SHP77 (cell line): ENCODE results near the gene GNAQ.
"Not testable (repeated sequence)": the region's sequence is repeated elsewhere in the genome, so short reads cannot be mapped to it uniquely, and the experiment has no call there.

Experiments used
- DNase-seq, 2 experiments: peaks; one replicate each; lab custom pipeline; 2025; lab: John Stamatoyannopoulos, UW

Gene GNAQ

GRCh38 chr9:77877976-77878375 lies 153.6 kb downstream of the GNAQ start:
- no peak for DNase-seq

GRCh38 chr9:77876590-77876989 lies 155.0 kb downstream of the GNAQ start:
- DNase-seq = no peak

GRCh38 chr9:77876091-77876490 lies 155.5 kb downstream of the GNAQ start:
- DNase-seq = no peak

- DNase-seq = no peak
Measured at GRCh38 chr9:77872863-77873262, 158.7 kb downstream of the GNAQ start.

GRCh38 chr9:77872177-77872576 lies 159.4 kb downstream of the GNAQ start:
- no peak for DNase-seq

GRCh38 chr9:77871483-77871882 lies 160.1 kb downstream of the GNAQ start:
- DNase-seq = no peak

GRCh38 chr9:77866878-77867277 lies 164.7 kb downstream of the GNAQ start:
- DNase-seq = no peak

GRCh38 chr9:77865385-77866047 lies 166.1 kb downstream of the GNAQ start:
- DNase-seq = no peak

- no peak for DNase-seq
Measured at GRCh38 chr9:77864211-77864889, 167.3 kb downstream of the GNAQ start.

GRCh38 chr9:77863638-77864037 lies 168.0 kb downstream of the GNAQ start:
- DNase-seq = not testable (repeated sequence)

GRCh38 chr9:77860953-77861352 lies 170.7 kb downstream of the GNAQ start:
- DNase-seq = not testable (repeated sequence)

- DNase-seq = no peak
Measured at GRCh38 chr9:77857513-77858259, 173.9 kb downstream of the GNAQ start.

GRCh38 chr9:77856615-77857014 lies 175.0 kb downstream of the GNAQ start:
- no peak for DNase-seq

GRCh38 chr9:77854916-77855311 lies 176.7 kb downstream of the GNAQ start:
- no peak for DNase-seq

GRCh38 chr9:77854258-77854915 lies 177.2 kb downstream of the GNAQ start:
- no peak for DNase-seq

GRCh38 chr9:77853716-77854115 lies 177.9 kb downstream of the GNAQ start:
- no peak for DNase-seq

- DNase-seq = no peak
Measured at GRCh38 chr9:77851882-77852595, 179.6 kb downstream of the GNAQ start.

GRCh38 chr9:77848897-77849296 lies 182.7 kb downstream of the GNAQ start:
- DNase-seq = no peak

- DNase-seq = no peak
Measured at GRCh38 chr9:77848404-77848803, 183.2 kb downstream of the GNAQ start.

- DNase-seq = no peak
Measured at GRCh38 chr9:77847626-77848025, 184.0 kb downstream of the GNAQ start.

- DNase-seq = no peak
Measured at GRCh38 chr9:77847059-77847499, 184.5 kb downstream of the GNAQ start.

GRCh38 chr9:77844415-77844814 lies 187.2 kb downstream of the GNAQ start:
- no peak for DNase-seq
